Glutamatergic neuron (in vitro differentiated cells): ENCODE data around the gene MDM2. TPM values are rescaled to one million over a fixed set of nuclear protein-coding genes. Genes with fewer than 3 reads are reported as not detected.
"Not testable (repeated sequence)": the region's sequence is repeated elsewhere in the genome, so short reads cannot be mapped to it uniquely, and the experiment has no call there.

Source experiments
- DNase-seq: peaks from one replicate; pipeline ENCODE4 v3.0.0; 2022
- H3K27ac Mint-ChIP-seq: one replicate; pipeline ENCODE4 v1.8.0; 2020; ENCODE audit warnings: mild to moderate bottlenecking, mixed read lengths, inconsistent platforms; ENCODE audit not compliant: unreplicated experiment
- H3K27me3 Mint-ChIP-seq: one replicate; pipeline ENCODE4 v1.8.0; 2020; ENCODE audit warnings: mild to moderate bottlenecking, moderate library complexity, mixed read lengths, inconsistent platforms; ENCODE audit not compliant: unreplicated experiment
- H3K36me3 Mint-ChIP-seq: one replicate; pipeline ENCODE4 v1.8.0; 2020; ENCODE audit warnings: mild to moderate bottlenecking, mixed read lengths, inconsistent platforms; ENCODE audit not compliant: unreplicated experiment
- H3K4me1 Mint-ChIP-seq: one replicate; pipeline ENCODE4 v1.8.0; 2020; ENCODE audit warnings: mild to moderate bottlenecking, low read depth, mixed read lengths, inconsistent platforms; ENCODE audit not compliant: unreplicated experiment
- H3K4me3 Mint-ChIP-seq: one replicate; pipeline ENCODE4 v1.8.0; 2020; ENCODE audit warnings: mild to moderate bottlenecking, mixed read lengths, inconsistent platforms; ENCODE audit not compliant: unreplicated experiment
- H3K9me3 Mint-ChIP-seq: one replicate; pipeline ENCODE4 v1.8.0; 2020; ENCODE audit warnings: mild to moderate bottlenecking, moderate library complexity, mixed read lengths, inconsistent platforms; ENCODE audit not compliant: unreplicated experiment
- CTCF ChIP-seq: fragments of 200-600 bp; sonication (generic); IDR thresholded peaks from one replicate; pipeline ENCODE4 v1.5.0; 2021; ENCODE audit not compliant: partially characterized antibody, unreplicated experiment
- total RNA-seq: library from RNA; stranded (reverse); fragmentation: NEBNext Ultra II Directional; extraction: Animal tissue kit (Norgen Biotek cat#: 25700); gene quantifications from one replicate; pipeline ENCODE4 v1.2.1, GENCODE V29; 2021; ENCODE audit not compliant: unreplicated experiment

The MDM2 gene
- total RNA-seq, 1 donor from 2014 or later = 84.9 TPM

DNA sequence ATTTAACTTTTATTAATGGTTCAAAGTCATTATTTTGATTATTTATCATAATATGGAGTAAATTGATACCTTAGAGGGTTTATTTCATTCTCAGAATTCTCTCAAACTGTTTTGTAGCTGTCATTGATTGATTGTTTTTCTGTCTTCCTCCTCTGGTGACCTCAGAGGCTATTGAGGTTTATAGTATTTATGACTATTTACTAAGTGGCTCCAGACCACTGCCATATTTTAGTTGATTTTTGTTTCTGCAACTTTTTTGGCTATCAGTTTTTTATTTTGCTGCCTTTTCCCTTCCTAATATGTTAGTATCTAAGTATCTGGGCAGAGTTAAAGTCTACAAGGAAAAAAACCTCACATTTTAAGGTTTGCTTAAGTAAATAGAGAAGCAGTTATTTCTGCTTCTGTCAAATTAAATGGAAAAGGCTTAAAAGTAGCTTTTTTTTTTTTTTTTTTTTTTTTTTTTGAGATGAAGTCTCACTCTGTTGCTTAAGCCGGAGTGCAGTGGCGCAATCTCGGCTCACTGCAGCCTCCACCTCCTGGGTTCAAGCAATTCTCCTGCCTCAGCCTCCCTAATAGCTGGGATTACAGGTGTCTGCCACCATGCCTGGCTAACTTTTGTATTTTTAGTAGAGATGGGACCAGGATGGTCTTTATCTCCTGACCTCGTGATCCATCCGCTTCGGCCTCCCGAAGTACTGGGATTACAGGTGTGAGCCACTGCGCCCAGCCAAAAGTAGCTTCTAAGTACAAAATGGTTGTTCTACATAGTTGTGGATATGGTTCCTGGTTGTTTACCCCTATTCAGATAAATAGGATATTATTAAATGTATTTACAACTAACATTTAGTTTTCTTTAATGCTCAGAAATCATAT lies 8.2 kb downstream of the MDM2 start:
- no peak for DNase-seq
- H3K27ac Mint-ChIP-seq = no peak overlapping the region
- no peak for TF ChIP-seq CTCF
- H3K36me3 Mint-ChIP-seq = no peaks in the 10 kb centered on the region
- no peaks in the 10 kb centered on the region for H3K4me1 Mint-ChIP-seq
- H3K27me3 Mint-ChIP-seq = no peaks in the 10 kb centered on the region
- no peak overlapping the region for H3K4me3 Mint-ChIP-seq
- no peaks in the 10 kb centered on the region for H3K9me3 Mint-ChIP-seq

DNA sequence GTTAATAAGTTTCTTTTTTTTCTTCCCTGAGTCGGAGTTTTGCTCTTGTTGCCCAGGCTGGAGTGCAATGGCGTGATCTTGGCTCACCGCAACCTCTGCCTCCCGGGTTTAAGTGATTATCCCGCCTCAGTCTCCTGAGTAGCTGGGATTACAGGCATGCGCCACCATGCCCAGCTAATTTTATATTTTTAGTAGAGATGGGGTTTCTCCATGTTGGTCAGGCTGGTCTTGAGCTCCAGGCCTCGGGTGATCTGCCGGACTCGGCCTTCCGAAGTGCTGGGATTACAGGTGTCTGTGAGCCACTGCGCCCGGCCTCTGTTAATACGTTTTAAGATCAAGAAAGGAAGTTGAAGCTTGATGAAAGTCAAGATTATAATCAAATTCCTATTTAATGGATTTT lies 11.5 kb downstream of the MDM2 start:
- H3K36me3 Mint-ChIP-seq, H3K27ac Mint-ChIP-seq, H3K9me3 Mint-ChIP-seq, H3K4me3 Mint-ChIP-seq, H3K27me3 Mint-ChIP-seq, H3K4me1 Mint-ChIP-seq, DNase-seq: not testable (repeated sequence)

DNA sequence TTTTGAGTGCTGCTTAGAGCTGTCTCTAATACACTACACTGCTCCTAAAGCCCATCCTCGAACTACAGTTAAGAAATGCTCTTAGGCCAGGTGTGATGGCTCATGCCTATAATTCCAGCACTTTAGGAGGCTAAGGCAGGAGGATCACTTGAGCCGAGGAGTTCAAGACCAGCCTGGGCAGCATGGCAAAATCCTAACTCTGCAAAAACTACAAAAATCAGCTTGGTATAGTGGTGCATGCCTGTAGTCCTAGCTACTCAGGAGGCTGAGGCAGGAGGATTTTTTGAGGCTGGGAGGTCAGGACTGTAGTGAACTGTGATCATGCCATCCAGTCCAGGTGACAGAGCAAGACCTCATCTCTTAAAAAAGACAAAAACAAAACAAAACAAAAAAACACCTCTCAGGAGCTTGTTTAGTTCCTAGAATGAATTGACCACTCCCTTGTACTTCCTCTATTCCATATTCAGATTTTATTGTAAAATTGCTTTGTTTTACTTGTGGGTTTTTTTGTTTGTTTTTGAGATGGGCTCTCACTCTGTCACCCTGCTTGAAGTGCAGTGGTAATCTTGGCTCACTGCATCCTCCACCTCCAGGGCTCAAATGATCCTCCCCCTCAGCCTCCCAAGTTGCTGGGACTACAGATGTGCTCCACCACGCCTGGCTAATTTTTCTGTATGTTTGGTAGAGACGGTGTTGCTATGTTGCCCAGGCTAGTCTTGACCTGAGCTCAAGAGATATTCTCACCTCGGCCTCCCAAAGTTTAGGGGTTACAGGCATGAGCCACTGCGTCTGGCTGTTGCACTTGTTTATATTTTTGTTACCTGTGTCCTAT lies 13.6 kb downstream of the MDM2 start:
- DNase-seq = no peak
- no peaks in the 10 kb centered on the region for H3K4me1 Mint-ChIP-seq
- no peak overlapping the region for H3K27ac Mint-ChIP-seq
- H3K27me3 Mint-ChIP-seq = peaks cover 2% of the 10 kb centered on the region
- no peaks in the 10 kb centered on the region for H3K9me3 Mint-ChIP-seq
- no peaks in the 10 kb centered on the region for H3K36me3 Mint-ChIP-seq
- TF ChIP-seq CTCF = no peak
- H3K4me3 Mint-ChIP-seq = no peak overlapping the region

DNA sequence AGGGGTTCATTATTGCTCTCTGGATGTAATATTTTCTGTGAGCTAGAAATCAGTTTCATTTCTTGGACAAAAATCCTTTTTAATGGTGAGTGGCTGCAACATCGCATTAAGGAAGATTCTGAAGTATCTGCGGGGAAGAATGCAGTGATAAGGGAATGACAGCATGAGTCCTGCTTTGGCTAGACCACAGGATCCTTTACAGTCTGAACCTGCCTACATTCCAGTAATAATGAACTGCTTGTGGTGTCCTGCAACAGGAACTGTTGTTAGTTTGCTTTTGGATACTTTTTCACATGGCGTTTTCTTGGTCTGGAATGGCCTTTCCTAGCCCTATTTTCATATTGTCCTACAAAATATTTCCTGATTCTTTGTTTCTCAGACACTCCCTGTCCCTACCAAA lies 15.7 kb downstream of the MDM2 start:
- DNase-seq = no peak
- Mint-ChIP-seq H3K4me3 (no peak overlapping the region), H3K36me3 (no peaks in the 10 kb centered on the region), H3K27me3 (peaks cover 2% of the 10 kb centered on the region), H3K9me3 (no peaks in the 10 kb centered on the region), H3K27ac (no peak overlapping the region), H3K4me1 (no peaks in the 10 kb centered on the region)
- TF ChIP-seq CTCF = no peak

DNA sequence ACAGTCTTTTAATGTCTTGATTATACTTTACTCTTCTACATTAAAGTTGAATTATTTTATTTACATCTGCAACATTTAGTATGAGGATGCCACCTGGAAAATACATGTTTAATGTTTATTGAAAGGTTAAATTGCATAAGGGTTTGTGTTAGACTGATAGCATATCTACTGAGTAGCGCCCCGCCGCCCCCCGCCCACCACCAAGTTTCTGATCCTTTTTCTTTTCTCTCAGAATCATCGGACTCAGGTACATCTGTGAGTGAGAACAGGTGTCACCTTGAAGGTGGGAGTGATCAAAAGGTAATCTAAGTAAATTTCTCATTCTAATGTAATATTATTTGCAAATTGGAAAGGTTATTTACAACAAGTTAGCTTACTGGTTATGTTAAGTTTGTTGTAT lies 16.2 kb downstream of the MDM2 start:
- DNase-seq = no peak
- Mint-ChIP-seq H3K9me3 (no peaks in the 10 kb centered on the region), H3K4me3 (no peak overlapping the region), H3K4me1 (no peaks in the 10 kb centered on the region), H3K27ac (no peak overlapping the region), H3K27me3 (peaks cover 2% of the 10 kb centered on the region), H3K36me3 (no peaks in the 10 kb centered on the region)
- TF ChIP-seq CTCF = no peak
